HepG2 (cell line): ENCODE data around the gene RUNDC1. TPM values are rescaled to one million over a fixed set of nuclear protein-coding genes. Genes with fewer than 3 reads are reported as not detected.
A peak's percentile ranks its signal among the peaks of the same experiment; 100 is the strongest.

Experiments used
- CBX5 ChIP-seq: sonication (generic); formaldehyde crosslinking; IDR thresholded peaks from 2 replicates; pipeline ENCODE4 v1.4.0; 2020; ENCODE audit warnings: missing genetic modification reagents, borderline replicate concordance
- EEA1 ChIP-seq: sonication (generic); formaldehyde crosslinking; IDR thresholded peaks from 2 replicates; pipeline ENCODE4 v1.5.1; 2020; ENCODE audit warnings: mild to moderate bottlenecking, missing genetic modification reagents, borderline replicate concordance
- FLYWCH1 ChIP-seq: sonication (generic); formaldehyde crosslinking; IDR thresholded peaks from 2 replicates; pipeline ENCODE4 v1.8.1; 2023; ENCODE audit warnings: mild to moderate bottlenecking, missing genetic modification reagents
- HDAC1 ChIP-seq: sonication (generic); formaldehyde crosslinking; IDR thresholded peaks from 2 replicates; pipeline ENCODE4 v1.5.1; 2020; ENCODE audit warnings: mild to moderate bottlenecking, missing genetic modification reagents
- HMGXB4 ChIP-seq, 2 experiments: sonication (generic) in 1 of 2; formaldehyde crosslinking in 1 of 2; IDR thresholded peaks; 2 replicates each; pipeline versions ENCODE4 v1.4.0 to v1.6.1; 2018 to 2020; ENCODE audit warnings: missing genetic modification reagents in 2 of 2, borderline replicate concordance in 1 of 2, low read depth in 1 of 2, mild to moderate bottlenecking in 1 of 2, missing biosample characterization in 1 of 2
- HNF1B ChIP-seq: sonication (generic); formaldehyde crosslinking; IDR thresholded peaks from 2 replicates; pipeline ENCODE4 v1.5.1; 2020; ENCODE audit warnings: mild to moderate bottlenecking, moderate library complexity, missing genetic modification reagents
- MTA1 ChIP-seq: sonication (generic); formaldehyde crosslinking; IDR thresholded peaks from 2 replicates; pipeline ENCODE4 v1.4.0; 2020; ENCODE audit warnings: missing genetic modification reagents, mild to moderate bottlenecking, borderline replicate concordance
- NR2F2 ChIP-seq: IDR thresholded peaks from 2 replicates; pipeline ENCODE4 v1.6.1; 2012; ENCODE audit warnings: low read depth, inconsistent platforms, borderline replicate concordance
- RXRB ChIP-seq: IDR thresholded peaks from 2 replicates; pipeline ENCODE4 v1.6.1; 2016; ENCODE audit warnings: borderline replicate concordance, missing genetic modification reagents, missing compliant biosample characterization
- SMAD3 ChIP-seq: sonication (generic); formaldehyde crosslinking; IDR thresholded peaks from 2 replicates; pipeline ENCODE4 v1.4.0; 2020; ENCODE audit warnings: missing genetic modification reagents
- SMC3 ChIP-seq: IDR thresholded peaks from 2 replicates; pipeline ENCODE4 v1.6.1; 2011; ENCODE audit warnings: low read length, improper control_type of control experiment
- SMYD3 ChIP-seq: sonication (generic); formaldehyde crosslinking; IDR thresholded peaks from 2 replicates; pipeline ENCODE4 v1.8.1; 2023; ENCODE audit warnings: mild to moderate bottlenecking, missing genetic modification reagents
- SOX5 ChIP-seq: IDR thresholded peaks from 2 replicates; pipeline ENCODE4 v1.6.1; 2016; ENCODE audit warnings: borderline replicate concordance
- SSRP1 ChIP-seq: IDR thresholded peaks from 2 replicates; pipeline ENCODE4 v1.6.1; 2016; ENCODE audit warnings: control low read depth
- TARDBP ChIP-seq: sonication (generic); formaldehyde crosslinking; IDR thresholded peaks from 2 replicates; pipeline ENCODE4 v1.8.0; 2022; ENCODE audit warnings: mild to moderate bottlenecking, missing genetic modification reagents
- TFE3 ChIP-seq: IDR thresholded peaks from 2 replicates; pipeline ENCODE4 v1.6.1; 2016
- ZBTB21 ChIP-seq: sonication (generic); formaldehyde crosslinking; IDR thresholded peaks from 2 replicates; pipeline ENCODE4 v1.4.0; 2020; ENCODE audit warnings: missing genetic modification reagents
- ZGPAT ChIP-seq: IDR thresholded peaks from 2 replicates; pipeline ENCODE4 v1.6.1; 2016; ENCODE audit warnings: mild to moderate bottlenecking
- ZNF282 ChIP-seq: fragments of 450-650 bp; IDR thresholded peaks from 2 replicates; pipeline ENCODE4 v1.6.1; 2018; ENCODE audit not compliant: partially characterized antibody
- ZNF547 ChIP-seq: sonication (generic); formaldehyde crosslinking; IDR thresholded peaks from 2 replicates; pipeline ENCODE4 v1.5.1; 2020; ENCODE audit warnings: mild to moderate bottlenecking, missing genetic modification reagents
- ZNF781 ChIP-seq: sonication (generic); formaldehyde crosslinking; IDR thresholded peaks from 2 replicates; pipeline ENCODE4 v1.5.1; 2020; ENCODE audit warnings: borderline replicate concordance, mild to moderate bottlenecking, missing genetic modification reagents; ENCODE audit errors: not compliant biosample characterization
- polyA plus RNA-seq, 8 experiments: library from polyadenylated mRNA; depleted of rRNA in 3 of 8; stranded (reverse) in 7 of 8; unstranded in 1 of 8; fragments of >200 nt; fragmentation: Illumina TruSeq in 4 of 8; extraction: Trizol in 4 of 8; gene quantifications; 2 replicates each; pipeline versions ENCODE4 v1.2.1 to v1.2.3, GENCODE V29; 2011 to 2016; ENCODE audit warnings: low read depth in 4 of 8, missing spikeins in 1 of 8, mixed read lengths in 1 of 8; ENCODE audit not compliant: insufficient read depth in 1 of 8
- total RNA-seq, 5 experiments: library from RNA; depleted of rRNA; stranded (reverse); fragments of >200 nt; fragmentation: Illumina TruSeq; extraction: Trizol; gene quantifications; 2 replicates each; pipeline ENCODE4 v1.2.3, GENCODE V29; 2016; ENCODE audit warnings: low read depth in 1 of 5

RUNDC1 gene
- total and polyA plus RNA-seq, 2 of the 13 experiments (the other 11 are each of a cell fraction or from before 2014, with no cell fraction given) = 10.3 to 11.4 TPM

- TF ChIP-seq NR2F2 (no peak), ZGPAT (CRISPR knock-in tag) (no peak), HNF1B (CRISPR knock-in tag) (0 out of 2 replicates have a peak, but pooled peaks have one; percentile 36), SMYD3 (CRISPR knock-in tag) (no peak), ZNF781 (CRISPR knock-in tag) (no peak), FLYWCH1 (CRISPR knock-in tag) (no peak), EEA1 (no peak), SMAD3 (peak; percentile 50; the same call in 1 of the 2 replicates), SMC3 (peak; percentile 99), ZBTB21 (CRISPR knock-in tag) (no peak), HDAC1 (peak; percentile 9; the same call in 1 of the 2 replicates), CBX5 (no peak), SOX5 (CRISPR knock-in tag) (0 out of 2 replicates have a peak, but pooled peaks have one; percentile 33), ZNF282 (no peak), MTA1 (no peak), RXRB (CRISPR knock-in tag) (peak; percentile 26; the same call in 1 of the 2 replicates), TARDBP (CRISPR knock-in tag) (peak; percentile 46; the same call in 1 of the 2 replicates), SSRP1 (no peak), ZNF547 (no peak), HMGXB4 (CRISPR knock-in tag; IDR thresholded peaks at IDR 0.05; ENCODE audit: borderline replicate concordance in 1 of 2, low read depth in 1 of 2) (peak; percentile 49 to 66; a peak in 1 of 4 replicates), TFE3 (CRISPR knock-in tag) (0 out of 2 replicates have a peak, but pooled peaks have one; percentile 19)
Observed at GRCh38 chr17:42937712-42938596, 42.4 kb upstream of the RUNDC1 start (continued).
